ENCODE measurements around the gene SORBS2.

GRCh38 chr4:185626798-185627197, 185.2 kb downstream of the SORBS2 start:
- TF ChIP-seq POLR2A (IDR thresholded peaks at IDR 0.05; ENCODE audit: low read length), result no peak
- no peak for TF ChIP-seq CTCF (IDR thresholded peaks at IDR 0.05)
- TF ChIP-seq EP300 (IDR thresholded peaks at IDR 0.05), result no peak
- TF ChIP-seq KDM1A (IDR thresholded peaks at IDR 0.05; ENCODE audit: low read depth), result no peak
- TF ChIP-seq NFE2L2 (conservative IDR thresholded peaks at IDR 0.05; ENCODE audit: low read length), result no peak
- no peak for TF ChIP-seq RFX5 (IDR thresholded peaks at IDR 0.05)
